ENCODE data around the gene MSRB3.
A peak's percentile ranks its signal among the peaks of the same experiment; 100 is the strongest.

GRCh38 chr12:65278576-65279368, at the start of gene MSRB3:
- TF ChIP-seq MXI1 (IDR thresholded peaks at IDR 0.05; ENCODE audit: borderline replicate concordance, low read depth, low read length) = peak; percentile 20; the same call in 1 of the 2 replicates
- TF ChIP-seq CTCF (conservative IDR thresholded peaks at IDR 0.05; ENCODE audit: low read depth, low read length) = no peak
- no peak for TF ChIP-seq RAD21 (IDR thresholded peaks at IDR 0.05; ENCODE audit: low read length)
- no peak for TF ChIP-seq CEBPB (IDR thresholded peaks at IDR 0.05; ENCODE audit: low read depth, low read length)
- no peak for TF ChIP-seq MAFK (IDR thresholded peaks at IDR 0.05; ENCODE audit: low read depth, low read length)
- TF ChIP-seq NFE2L2 (IDR thresholded peaks at IDR 0.05; ENCODE audit: low read depth, low read length) = no peak
- TF ChIP-seq ELK1 (IDR thresholded peaks at IDR 0.05; ENCODE audit: borderline replicate concordance, low read depth, low read length) = no peak
- no peak; the same call in 1 of the 2 replicates for TF ChIP-seq POLR2A (IDR thresholded peaks at IDR 0.05; ENCODE audit: low read depth, low read length)
- peak; percentile 45; the same call in 1 of the 2 replicates for TF ChIP-seq BHLHE40 (IDR thresholded peaks at IDR 0.05; ENCODE audit: low read depth, low read length)
- no peak for TF ChIP-seq USF2 (IDR thresholded peaks at IDR 0.05; ENCODE audit: low read depth, low read length)
- no peak for TF ChIP-seq FOS (IDR thresholded peaks at IDR 0.05; ENCODE audit: low read depth, low read length)

Measured in IMR-90 (cell line).